H7 (cell line): ENCODE data around the gene FAM124A. TPM values are rescaled to one million over a fixed set of nuclear protein-coding genes. Genes with fewer than 3 reads are reported as not detected.
"Not testable (repeated sequence)": the region's sequence is repeated elsewhere in the genome, so short reads cannot be mapped to it uniquely, and the experiment has no call there.

Experiments used
- DNase-seq: peaks from one replicate; pipeline ENCODE4 v3.0.0; 2012
- H3K27me3 ChIP-seq: 2 replicates; pipeline ENCODE4 v1.6.0; 2011; ENCODE audit warnings: mild to moderate bottlenecking, low read length; ENCODE audit not compliant: control insufficient read depth, insufficient read depth
- H3K36me3 ChIP-seq: replicated peaks from 2 replicates; pipeline ENCODE4 v1.5.1; 2011; ENCODE audit warnings: low read length; ENCODE audit not compliant: control insufficient read depth, insufficient read depth
- H3K4me3 ChIP-seq: 2 replicates; pipeline ENCODE4 v1.5.1; 2011; ENCODE audit warnings: low read depth, mild to moderate bottlenecking, control low read depth, low read length, moderate library complexity; ENCODE audit not compliant: insufficient read depth
- total RNA-seq: library from RNA; depleted of rRNA; stranded (reverse); fragments of >200 nt; shearing (Covaris generic); gene quantifications from 2 replicates; pipeline ENCODE4 v1.2.3, GENCODE V29; 2014

The FAM124A gene
- total RNA-seq, 1 experiment from 2014 or later: 26.5 TPM

GRCh38 chr13:51282923-51283322 lies 60.7 kb downstream of the FAM124A start:
- not testable (repeated sequence) for H3K36me3 ChIP-seq, H3K4me3 ChIP-seq, DNase-seq, H3K27me3 ChIP-seq

GRCh38 chr13:51283371-51283770 lies 61.2 kb downstream of the FAM124A start:
- Histone ChIP-seq H3K4me3 (no peak overlapping the region), H3K36me3 (peaks cover 6% of the 10 kb centered on the region), H3K27me3 (no peaks in the 10 kb centered on the region)
- DNase-seq: no peak

- H3K4me3 ChIP-seq: no peak overlapping the region
- H3K27me3 ChIP-seq: no peaks in the 10 kb centered on the region
- DNase-seq: no peak
- H3K36me3 ChIP-seq: peaks cover 5% of the 10 kb centered on the region
Observed at GRCh38 chr13:51284339-51284738, 62.1 kb downstream of the FAM124A start.

GRCh38 chr13:51286135-51287002 lies 64.2 kb downstream of the FAM124A start:
- Histone ChIP-seq H3K36me3 (peaks cover 1% of the 10 kb centered on the region; the same call in 1 of the 2 replicates), H3K27me3 (no peaks in the 10 kb centered on the region), H3K4me3 (no peak overlapping the region)
- peak; percentile 83 for DNase-seq

- Histone ChIP-seq H3K27me3 (no peaks in the 10 kb centered on the region), H3K36me3 (no peaks in the 10 kb centered on the region), H3K4me3 (no peak overlapping the region)
- no peak for DNase-seq
Observed at GRCh38 chr13:51287758-51288157, 65.6 kb downstream of the FAM124A start.

GRCh38 chr13:51288254-51288653 lies 66.1 kb downstream of the FAM124A start:
- H3K4me3 ChIP-seq, DNase-seq, H3K36me3 ChIP-seq, H3K27me3 ChIP-seq: not testable (repeated sequence)

- no peaks in the 10 kb centered on the region for H3K36me3 ChIP-seq
- H3K27me3 ChIP-seq: no peaks in the 10 kb centered on the region
- no peak for DNase-seq
- H3K4me3 ChIP-seq: no peak overlapping the region
Observed at GRCh38 chr13:51291341-51291740, 69.1 kb downstream of the FAM124A start.

GRCh38 chr13:51292000-51292565 lies 69.9 kb downstream of the FAM124A start:
- no peak overlapping the region for H3K4me3 ChIP-seq
- no peaks in the 10 kb centered on the region for H3K36me3 ChIP-seq
- no peak for DNase-seq
- no peaks in the 10 kb centered on the region for H3K27me3 ChIP-seq

GRCh38 chr13:51297556-51297955 lies 75.4 kb downstream of the FAM124A start:
- Histone ChIP-seq H3K36me3 (no peaks in the 10 kb centered on the region), H3K27me3 (no peaks in the 10 kb centered on the region), H3K4me3 (no peak overlapping the region)
- no peak for DNase-seq

- H3K27me3 ChIP-seq: no peaks in the 10 kb centered on the region
- no peak overlapping the region for H3K4me3 ChIP-seq
- H3K36me3 ChIP-seq: no peaks in the 10 kb centered on the region
- DNase-seq: no peak
Observed at GRCh38 chr13:51298812-51299211, 76.6 kb downstream of the FAM124A start.

- Histone ChIP-seq H3K36me3 (no peaks in the 10 kb centered on the region), H3K4me3 (no peak overlapping the region), H3K27me3 (no peaks in the 10 kb centered on the region)
- peak; percentile 60 for DNase-seq
Observed at GRCh38 chr13:51303063-51303552, 80.9 kb downstream of the FAM124A start.

GRCh38 chr13:51303882-51304281 lies 81.7 kb downstream of the FAM124A start:
- Histone ChIP-seq H3K36me3 (no peaks in the 10 kb centered on the region), H3K4me3 (no peak overlapping the region), H3K27me3 (no peaks in the 10 kb centered on the region)
- DNase-seq: no peak

GRCh38 chr13:51305271-51305967 lies 83.2 kb downstream of the FAM124A start:
- no peak overlapping the region for H3K4me3 ChIP-seq
- DNase-seq: no peak

GRCh38 chr13:51308781-51309180 lies 86.6 kb downstream of the FAM124A start:
- H3K36me3 ChIP-seq: no peaks in the 10 kb centered on the region
- no peak overlapping the region for H3K4me3 ChIP-seq
- H3K27me3 ChIP-seq: no peaks in the 10 kb centered on the region
- no peak for DNase-seq

More at GRCh38 chr13:51305271-51305967, 83.2 kb downstream of the FAM124A start:
- no peaks in the 10 kb centered on the region for H3K36me3 ChIP-seq
- H3K27me3 ChIP-seq: no peaks in the 10 kb centered on the region

- Histone ChIP-seq H3K27me3 (no peaks in the 10 kb centered on the region), H3K36me3 (no peaks in the 10 kb centered on the region), H3K4me3 (no peak overlapping the region)
- no peak for DNase-seq
Observed at GRCh38 chr13:51311231-51311630, 89.0 kb downstream of the FAM124A start.
